GM12878 (cell line): ENCODE results near the gene MAD1L1. TPM values are rescaled to one million over a fixed set of nuclear protein-coding genes. Genes with fewer than 3 reads are reported as not detected.

Source experiments
- CHD1 ChIP-seq: IDR thresholded peaks from 2 replicates; pipeline ENCODE4 v1.6.1; 2012; ENCODE audit warnings: low read depth, low read length, improper control_type of control experiment
- ESRRA ChIP-seq: IDR thresholded peaks from 2 replicates; pipeline ENCODE4 v1.6.1; 2012; ENCODE audit warnings: mild to moderate bottlenecking, low read length, improper control_type of control experiment
- ETV6 ChIP-seq, 2 experiments: fragments of 450-650 bp in 1 of 2; IDR thresholded peaks in 1 of 2; conservative IDR thresholded peaks in 1 of 2; 2 replicates each; pipeline ENCODE4 v1.6.1; 2014; ENCODE audit warnings: antibody characterized with exemption in 1 of 2, borderline replicate concordance in 1 of 2, low read depth in 1 of 2, mild to moderate bottlenecking in 1 of 2, moderate library complexity in 1 of 2
- HDAC2 ChIP-seq: fragments of 200-600 bp; sonication (generic); IDR thresholded peaks from 2 replicates; pipeline ENCODE4 v1.6.1; 2017
- LARP7 ChIP-seq: fragments of 450-650 bp; IDR thresholded peaks from 2 replicates; pipeline ENCODE4 v1.6.1; 2017; ENCODE audit warnings: mild to moderate bottlenecking
- PML ChIP-seq: IDR thresholded peaks from 2 replicates; pipeline ENCODE4 v1.6.1; 2012; ENCODE audit warnings: low read length, inconsistent platforms
- polyA plus RNA-seq, 11 experiments: library from polyadenylated mRNA; depleted of rRNA in 4 of 11; unstranded in 6 of 11; stranded (reverse) in 5 of 11; fragments of >200 nt; fragmentation: Nextera tagmentation in 4 of 11; fragmentation: Illumina TruSeq in 1 of 11; extraction: Ambion mirVana in 4 of 11; extraction: Trizol in 1 of 11; gene quantifications; 1 replicate in 1 of 11; 2 replicates in 10 of 11; pipeline versions ENCODE4 v1.2.1 to v1.2.3, GENCODE V29; 2011 to 2016; ENCODE audit warnings: inconsistent platforms in 2 of 11, missing spikeins in 2 of 11, low read depth in 1 of 11
- total RNA-seq, 4 experiments: library from RNA; depleted of rRNA in 3 of 4; stranded (reverse); fragments of >200 nt in 3 of 4; fragmentation: Illumina TruSeq in 1 of 4; extraction: Trizol in 1 of 4; gene quantifications; 2 replicates each; pipeline versions ENCODE4 v1.2.1 to v1.2.3, GENCODE V29; 2013 to 2021
- TF ChIP-seq, protein P1 (sequence below): fragments of 450-650 bp; IDR thresholded peaks from 2 replicates; pipeline ENCODE4 v1.6.1; 2018; ENCODE audit warnings: mild to moderate bottlenecking, low read depth, moderate library complexity; ENCODE audit not compliant: partially characterized antibody
- TF ChIP-seq, protein P2 (sequence below): IDR thresholded peaks from 2 replicates; pipeline ENCODE4 v1.6.1; 2012; ENCODE audit warnings: low read depth, low read length, improper control_type of control experiment
- TF ChIP-seq, protein P3 (sequence below): fragments of 450-650 bp; IDR thresholded peaks from 2 replicates; pipeline ENCODE4 v1.6.1; 2017; ENCODE audit warnings: antibody characterized with exemption, mild to moderate bottlenecking, moderate library complexity
- TF ChIP-seq, protein P4 (sequence below): IDR thresholded peaks from 2 replicates; pipeline ENCODE4 v1.6.1; 2011; ENCODE audit warnings: borderline replicate concordance, low read depth, mild to moderate bottlenecking, moderate library complexity, mixed read lengths, low read length; ENCODE audit not compliant: insufficient read depth; ENCODE audit errors: extremely low read length

Gene MAD1L1
- total and polyA plus RNA-seq, 10 of the 15 experiments (the other 5 are each of a cell fraction or from before 2014, with no cell fraction given): 2.2 to 76.8 (median 38.3) TPM

DNA sequence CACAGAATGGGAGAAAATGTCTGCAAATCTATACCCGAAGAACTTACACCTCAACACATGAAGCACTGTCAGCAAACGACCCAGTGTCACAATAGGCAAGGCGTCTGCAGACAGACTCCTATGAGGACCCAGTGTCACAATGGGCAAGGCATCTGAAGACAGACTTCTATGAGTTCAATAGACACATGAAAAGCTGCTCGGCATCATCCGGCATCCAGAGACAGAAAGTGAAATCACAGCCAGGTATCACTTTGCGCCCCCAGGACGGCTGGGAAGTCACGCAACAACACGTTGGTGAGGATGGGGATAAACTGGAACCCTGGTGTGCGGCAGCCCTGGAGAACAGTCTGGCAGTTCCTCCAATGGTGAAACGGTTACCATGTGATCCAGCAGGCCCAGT is 289.4 kb downstream of the MAD1L1 start (continued):
- TF ChIP-seq, protein P1, sequence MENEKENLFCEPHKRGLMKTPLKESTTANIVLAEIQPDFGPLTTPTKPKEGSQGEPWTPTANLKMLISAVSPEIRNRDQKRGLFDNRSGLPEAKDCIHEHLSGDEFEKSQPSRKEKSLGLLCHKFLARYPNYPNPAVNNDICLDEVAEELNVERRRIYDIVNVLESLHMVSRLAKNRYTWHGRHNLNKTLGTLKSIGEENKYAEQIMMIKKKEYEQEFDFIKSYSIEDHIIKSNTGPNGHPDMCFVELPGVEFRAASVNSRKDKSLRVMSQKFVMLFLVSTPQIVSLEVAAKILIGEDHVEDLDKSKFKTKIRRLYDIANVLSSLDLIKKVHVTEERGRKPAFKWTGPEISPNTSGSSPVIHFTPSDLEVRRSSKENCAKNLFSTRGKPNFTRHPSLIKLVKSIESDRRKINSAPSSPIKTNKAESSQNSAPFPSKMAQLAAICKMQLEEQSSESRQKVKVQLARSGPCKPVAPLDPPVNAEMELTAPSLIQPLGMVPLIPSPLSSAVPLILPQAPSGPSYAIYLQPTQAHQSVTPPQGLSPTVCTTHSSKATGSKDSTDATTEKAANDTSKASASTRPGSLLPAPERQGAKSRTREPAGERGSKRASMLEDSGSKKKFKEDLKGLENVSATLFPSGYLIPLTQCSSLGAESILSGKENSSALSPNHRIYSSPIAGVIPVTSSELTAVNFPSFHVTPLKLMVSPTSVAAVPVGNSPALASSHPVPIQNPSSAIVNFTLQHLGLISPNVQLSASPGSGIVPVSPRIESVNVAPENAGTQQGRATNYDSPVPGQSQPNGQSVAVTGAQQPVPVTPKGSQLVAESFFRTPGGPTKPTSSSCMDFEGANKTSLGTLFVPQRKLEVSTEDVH: no peak
- TF ChIP-seq, protein P2, sequence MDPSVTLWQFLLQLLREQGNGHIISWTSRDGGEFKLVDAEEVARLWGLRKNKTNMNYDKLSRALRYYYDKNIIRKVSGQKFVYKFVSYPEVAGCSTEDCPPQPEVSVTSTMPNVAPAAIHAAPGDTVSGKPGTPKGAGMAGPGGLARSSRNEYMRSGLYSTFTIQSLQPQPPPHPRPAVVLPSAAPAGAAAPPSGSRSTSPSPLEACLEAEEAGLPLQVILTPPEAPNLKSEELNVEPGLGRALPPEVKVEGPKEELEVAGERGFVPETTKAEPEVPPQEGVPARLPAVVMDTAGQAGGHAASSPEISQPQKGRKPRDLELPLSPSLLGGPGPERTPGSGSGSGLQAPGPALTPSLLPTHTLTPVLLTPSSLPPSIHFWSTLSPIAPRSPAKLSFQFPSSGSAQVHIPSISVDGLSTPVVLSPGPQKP: no peak
- TF ChIP-seq CHD1 (no peak), PML (no peak), ESRRA (no peak), ETV6 (conservative IDR thresholded peaks at IDR 0.05 in 1 of 2, IDR thresholded peaks at IDR 0.05 in 1 of 2; ENCODE audit: borderline replicate concordance in 1 of 2, low read depth in 1 of 2) (no peak), HDAC2 (no peak), LARP7 (no peak)
- TF ChIP-seq, protein P3, sequence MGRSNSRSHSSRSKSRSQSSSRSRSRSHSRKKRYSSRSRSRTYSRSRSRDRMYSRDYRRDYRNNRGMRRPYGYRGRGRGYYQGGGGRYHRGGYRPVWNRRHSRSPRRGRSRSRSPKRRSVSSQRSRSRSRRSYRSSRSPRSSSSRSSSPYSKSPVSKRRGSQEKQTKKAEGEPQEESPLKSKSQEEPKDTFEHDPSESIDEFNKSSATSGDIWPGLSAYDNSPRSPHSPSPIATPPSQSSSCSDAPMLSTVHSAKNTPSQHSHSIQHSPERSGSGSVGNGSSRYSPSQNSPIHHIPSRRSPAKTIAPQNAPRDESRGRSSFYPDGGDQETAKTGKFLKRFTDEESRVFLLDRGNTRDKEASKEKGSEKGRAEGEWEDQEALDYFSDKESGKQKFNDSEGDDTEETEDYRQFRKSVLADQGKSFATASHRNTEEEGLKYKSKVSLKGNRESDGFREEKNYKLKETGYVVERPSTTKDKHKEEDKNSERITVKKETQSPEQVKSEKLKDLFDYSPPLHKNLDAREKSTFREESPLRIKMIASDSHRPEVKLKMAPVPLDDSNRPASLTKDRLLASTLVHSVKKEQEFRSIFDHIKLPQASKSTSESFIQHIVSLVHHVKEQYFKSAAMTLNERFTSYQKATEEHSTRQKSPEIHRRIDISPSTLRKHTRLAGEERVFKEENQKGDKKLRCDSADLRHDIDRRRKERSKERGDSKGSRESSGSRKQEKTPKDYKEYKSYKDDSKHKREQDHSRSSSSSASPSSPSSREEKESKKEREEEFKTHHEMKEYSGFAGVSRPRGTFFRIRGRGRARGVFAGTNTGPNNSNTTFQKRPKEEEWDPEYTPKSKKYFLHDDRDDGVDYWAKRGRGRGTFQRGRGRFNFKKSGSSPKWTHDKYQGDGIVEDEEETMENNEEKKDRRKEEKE: no peak
- TF ChIP-seq, protein P4, sequence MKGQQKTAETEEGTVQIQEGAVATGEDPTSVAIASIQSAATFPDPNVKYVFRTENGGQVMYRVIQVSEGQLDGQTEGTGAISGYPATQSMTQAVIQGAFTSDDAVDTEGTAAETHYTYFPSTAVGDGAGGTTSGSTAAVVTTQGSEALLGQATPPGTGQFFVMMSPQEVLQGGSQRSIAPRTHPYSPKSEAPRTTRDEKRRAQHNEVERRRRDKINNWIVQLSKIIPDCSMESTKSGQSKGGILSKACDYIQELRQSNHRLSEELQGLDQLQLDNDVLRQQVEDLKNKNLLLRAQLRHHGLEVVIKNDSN: no peak
